ENCODE data around the gene EIF5A2.
"Not testable (repeated sequence)": the region's sequence is repeated elsewhere in the genome, so short reads cannot be mapped to it uniquely, and the experiment has no call there.

The EIF5A2 gene

GRCh38 chr3:170908235-170909116 lies at the start of gene EIF5A2:
EIF5A2 (minus strand) TSS chr3:170908637; CDS start chr3:170907806, 831 bp downstream.
- peak; percentile 91 for DNase-seq (ENCODE audit: low spot score)

GRCh38 chr3:170956647-170957046 lies 48.2 kb upstream of the EIF5A2 start:
- no peak for DNase-seq (ENCODE audit: low spot score)

- DNase-seq (ENCODE audit: low spot score): peak; percentile 85
These were observed 45.3 kb upstream of the EIF5A2 start for GRCh38 chr3:170953736-170954135.

- peak; percentile 50 for DNase-seq (ENCODE audit: low spot score)
These were observed 44.8 kb upstream of the EIF5A2 start for GRCh38 chr3:170953229-170953628.

GRCh38 chr3:170949211-170949610 lies 40.8 kb upstream of the EIF5A2 start:
- DNase-seq (ENCODE audit: low spot score): no peak

GRCh38 chr3:170947018-170947769 lies 38.8 kb upstream of the EIF5A2 start:
- DNase-seq (ENCODE audit: low spot score): no peak

- DNase-seq (ENCODE audit: low spot score): no peak
These were observed 33.6 kb upstream of the EIF5A2 start for GRCh38 chr3:170942011-170942410.

GRCh38 chr3:170941551-170941950 lies 33.1 kb upstream of the EIF5A2 start:
- DNase-seq (ENCODE audit: low spot score): no peak

GRCh38 chr3:170933039-170933438 lies 24.6 kb upstream of the EIF5A2 start:
- DNase-seq (ENCODE audit: low spot score): not testable (repeated sequence)

GRCh38 chr3:170923553-170923952 lies 15.1 kb upstream of the EIF5A2 start:
- DNase-seq (ENCODE audit: low spot score): not testable (repeated sequence)

- DNase-seq (ENCODE audit: low spot score): no peak
These were observed 10.3 kb upstream of the EIF5A2 start for GRCh38 chr3:170918715-170919114.

- DNase-seq (ENCODE audit: low spot score): no peak
These were observed 6.3 kb upstream of the EIF5A2 start for GRCh38 chr3:170914690-170915089.

- DNase-seq (ENCODE audit: low spot score): no peak
These were observed 5.8 kb upstream of the EIF5A2 start for GRCh38 chr3:170914212-170914611.

GRCh38 chr3:170911051-170911450 lies 2.6 kb upstream of the EIF5A2 start:
- DNase-seq (ENCODE audit: low spot score): no peak

- DNase-seq (ENCODE audit: low spot score): no peak
These were observed 2.1 kb upstream of the EIF5A2 start for GRCh38 chr3:170910542-170910941.

- DNase-seq (ENCODE audit: low spot score): peak; percentile 3
These were observed 879 bp upstream of the EIF5A2 start for GRCh38 chr3:170909129-170909903.

- DNase-seq (ENCODE audit: low spot score): peak; percentile 9
These were observed 701 bp downstream of the EIF5A2 start for GRCh38 chr3:170907637-170908234.

- DNase-seq (ENCODE audit: low spot score): no peak
These were observed 2.6 kb downstream of the EIF5A2 start for GRCh38 chr3:170905862-170906261.

GRCh38 chr3:170903123-170903522 lies 5.3 kb downstream of the EIF5A2 start:
- no peak for DNase-seq (ENCODE audit: low spot score)

- DNase-seq (ENCODE audit: low spot score): no peak
These were observed 9.0 kb downstream of the EIF5A2 start for GRCh38 chr3:170899455-170899854.

- no peak for DNase-seq (ENCODE audit: low spot score)
These were observed 10.5 kb downstream of the EIF5A2 start for GRCh38 chr3:170897978-170898377.

GRCh38 chr3:170897199-170897598 lies 11.2 kb downstream of the EIF5A2 start:
- not testable (repeated sequence) for DNase-seq (ENCODE audit: low spot score)
